Activated T-cell treated with anti-CD3 and anti-CD28 coated beads, Interleukin-2, amount 50 U/mL, for 1 hour (primary cell): ENCODE results near the gene NEGR1.
"Not testable (repeated sequence)": the region's sequence is repeated elsewhere in the genome, so short reads cannot be mapped to it uniquely, and the experiment has no call there.

Experiments used
- DNase-seq: peaks from one replicate; pipeline ENCODE4 v3.0.0-alpha.2; 2020

Gene NEGR1

DNA sequence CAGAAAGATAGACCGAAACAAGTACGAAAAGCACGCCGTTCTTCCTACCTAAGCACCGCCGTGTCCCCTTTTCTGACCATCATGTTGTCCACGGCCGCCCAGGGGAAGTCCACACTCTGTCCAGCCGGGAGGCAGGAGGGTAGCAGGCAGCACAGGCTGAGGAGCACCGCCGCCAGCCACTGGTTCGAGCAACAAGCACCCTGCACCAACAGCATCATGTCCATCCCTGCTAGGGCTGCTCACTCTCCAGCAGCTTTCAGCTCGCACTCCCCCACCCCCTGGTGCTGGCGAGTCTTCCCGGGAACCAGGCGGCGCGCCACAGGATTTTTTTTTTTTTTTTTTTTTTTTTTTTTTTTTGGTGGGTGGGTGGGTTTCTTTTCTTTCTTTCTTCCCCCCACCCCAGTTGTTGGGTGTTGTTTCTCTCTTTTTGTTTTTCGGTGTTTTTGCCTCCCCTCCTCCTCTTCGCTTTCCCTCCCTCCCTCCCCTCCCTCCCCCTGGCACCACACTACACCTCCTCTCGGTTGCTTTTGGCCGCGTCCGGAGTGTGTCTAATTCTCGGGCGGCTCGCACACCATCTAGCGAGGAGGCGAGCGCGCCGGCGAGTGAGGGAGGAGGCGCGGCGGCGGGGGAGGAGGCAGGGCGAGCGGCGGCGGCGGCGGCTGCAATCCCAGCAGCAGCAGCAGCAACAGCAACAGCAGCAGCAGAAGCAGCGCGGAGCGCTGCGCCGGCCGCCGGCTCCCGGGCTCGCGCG lies at the start of gene NEGR1:
Gene NEGR1 (minus strand): TSS at position 269 of the 751 bp plus-strand sequence.
- peak; percentile 62 for DNase-seq

GRCh38 chr1:72326494-72326893 lies 44.2 kb upstream of the NEGR1 start:
- no peak for DNase-seq

DNA sequence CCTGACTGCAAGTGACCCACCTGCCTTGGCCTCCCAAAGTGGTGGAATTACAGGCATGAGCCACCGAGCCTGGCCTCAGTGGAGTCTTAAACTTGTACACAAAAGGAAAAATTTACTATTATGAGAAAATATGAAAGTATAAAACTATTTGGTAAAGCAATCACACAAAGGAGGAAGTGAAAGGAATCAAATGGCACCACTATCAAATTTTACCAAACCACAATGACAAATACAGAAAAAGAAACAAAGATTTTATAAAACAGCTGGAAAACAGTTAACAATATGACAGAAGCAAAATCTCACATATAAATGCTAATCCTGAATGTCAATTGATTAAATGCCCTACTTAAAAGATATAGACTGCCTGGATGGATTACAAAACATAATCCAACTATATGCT lies 42.1 kb upstream of the NEGR1 start:
- DNase-seq, result no peak

DNA sequence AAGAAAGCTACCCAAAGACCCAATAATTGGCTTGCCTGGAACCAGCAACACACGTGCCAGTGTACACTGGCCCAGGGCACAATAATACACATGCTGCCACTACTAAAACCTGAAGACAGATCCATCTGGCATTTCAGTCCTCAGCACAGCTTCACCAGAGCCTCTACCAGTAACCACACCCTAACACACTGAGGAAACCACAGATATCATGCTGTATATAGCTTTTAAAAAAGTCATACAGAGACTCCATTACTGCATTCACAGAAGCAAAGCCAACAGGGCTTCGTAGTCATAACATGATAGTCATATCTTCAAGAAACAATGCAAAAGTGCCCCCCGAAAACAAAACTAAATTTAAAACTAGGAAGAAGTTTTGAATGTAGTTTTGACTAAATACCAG lies 40.6 kb upstream of the NEGR1 start:
- DNase-seq, result no peak

DNA sequence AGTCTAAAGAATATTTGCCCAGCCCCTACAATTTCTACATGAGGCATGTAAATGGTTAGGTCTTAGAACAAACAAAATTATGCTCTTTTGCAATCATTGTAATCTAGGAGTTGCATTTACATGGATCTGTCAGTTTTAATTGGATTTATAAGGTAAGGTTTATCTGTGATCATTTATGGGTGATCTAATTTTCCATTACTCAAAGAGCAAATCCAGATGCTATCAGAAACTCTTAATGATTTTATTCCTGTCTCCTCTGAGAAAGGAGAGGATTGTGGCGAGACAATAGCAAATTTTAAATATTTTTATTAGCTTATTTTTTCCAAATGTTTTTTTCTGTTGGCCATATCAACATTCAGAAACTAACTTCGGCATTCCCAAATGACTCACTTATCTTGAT lies 14.2 kb upstream of the NEGR1 start:
- DNase-seq, result no peak

DNA sequence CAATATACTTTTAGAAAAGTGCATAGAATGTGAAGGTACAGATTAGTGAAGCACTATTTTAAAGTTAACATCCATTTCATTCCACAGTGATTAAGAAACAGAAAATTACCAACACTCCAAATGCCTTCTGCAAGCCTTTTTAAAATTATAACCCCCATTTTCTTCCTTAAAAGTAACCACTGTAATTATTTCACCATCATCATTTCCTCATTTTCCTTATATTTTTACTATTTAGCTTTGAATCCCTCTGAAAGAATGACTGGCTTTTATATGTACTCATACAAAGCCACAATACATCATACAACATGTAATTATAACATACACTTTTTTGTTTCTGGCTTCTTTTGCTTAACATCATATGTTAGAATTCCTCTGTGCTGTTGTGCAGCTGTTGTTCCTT lies 6.5 kb upstream of the NEGR1 start:
- no peak for DNase-seq

DNA sequence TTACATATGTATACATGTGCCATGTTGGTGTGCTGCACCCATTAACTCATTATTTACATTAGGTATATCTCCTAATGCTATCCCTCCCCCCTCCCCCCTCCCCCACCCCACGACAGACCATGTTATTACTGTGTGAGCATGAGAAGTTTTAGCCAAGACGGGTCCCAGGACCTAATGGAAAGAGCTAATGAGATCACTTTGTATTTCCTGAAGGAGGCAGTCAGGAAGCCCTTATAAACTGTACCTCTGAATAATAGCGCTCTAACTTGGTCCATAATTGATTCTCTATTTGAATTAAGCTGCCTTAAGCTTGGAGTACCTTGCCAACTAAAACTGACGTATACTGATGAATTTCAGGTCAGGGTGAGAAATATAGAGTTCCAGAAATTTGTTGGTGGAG lies 4.1 kb upstream of the NEGR1 start:
- DNase-seq, result no peak

- no peak for DNase-seq
Measured at GRCh38 chr1:72285074-72285425, 2.7 kb upstream of the NEGR1 start.

DNA sequence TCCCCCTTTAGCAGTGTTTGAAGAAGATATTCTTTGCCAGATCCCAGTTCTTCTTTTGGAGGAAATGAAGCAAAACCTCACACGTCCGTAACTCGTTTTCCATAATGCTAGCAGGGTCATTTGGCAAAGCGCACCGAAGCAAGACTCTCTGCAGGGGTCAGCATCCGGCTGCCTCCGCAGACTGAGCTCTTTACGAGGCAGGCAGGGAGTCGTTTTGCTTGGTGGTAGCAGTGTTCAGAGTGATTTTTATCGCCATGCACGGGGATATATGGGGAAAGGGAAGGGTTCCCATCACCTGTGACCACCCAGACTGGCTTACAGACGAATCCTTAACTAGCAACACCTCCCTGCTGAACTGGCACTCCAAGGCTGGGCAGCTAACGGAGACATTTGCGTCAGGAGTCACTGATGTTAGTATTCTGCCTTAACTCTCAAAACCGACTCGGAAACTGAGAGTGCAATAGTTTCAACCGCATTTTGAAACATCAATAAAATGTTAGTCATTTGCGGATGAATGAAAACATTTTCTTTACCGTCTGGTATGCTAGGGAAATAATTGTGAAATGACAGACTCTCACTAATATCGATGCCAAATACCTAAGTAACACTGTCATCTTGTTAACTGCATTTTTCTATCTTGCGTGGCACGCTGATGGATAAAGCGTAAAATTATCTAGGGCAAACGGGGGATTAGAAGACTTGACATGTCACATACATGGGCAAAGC lies 2.2 kb upstream of the NEGR1 start:
- DNase-seq, result peak; percentile 21

- no peak for DNase-seq
Measured at GRCh38 chr1:72284084-72284347, 1.7 kb upstream of the NEGR1 start.

- peak; percentile 35 for DNase-seq
Measured at GRCh38 chr1:72283307-72284083, 1.2 kb upstream of the NEGR1 start.

GRCh38 chr1:72283022-72283306 lies 625 bp upstream of the NEGR1 start:
- no peak for DNase-seq

GRCh38 chr1:72281637-72282270 lies 585 bp downstream of the NEGR1 start:
- no peak for DNase-seq

- DNase-seq, result no peak
Measured at GRCh38 chr1:72281144-72281543, 1.2 kb downstream of the NEGR1 start.

GRCh38 chr1:72280711-72281110 lies 1.6 kb downstream of the NEGR1 start:
- no peak for DNase-seq

DNA sequence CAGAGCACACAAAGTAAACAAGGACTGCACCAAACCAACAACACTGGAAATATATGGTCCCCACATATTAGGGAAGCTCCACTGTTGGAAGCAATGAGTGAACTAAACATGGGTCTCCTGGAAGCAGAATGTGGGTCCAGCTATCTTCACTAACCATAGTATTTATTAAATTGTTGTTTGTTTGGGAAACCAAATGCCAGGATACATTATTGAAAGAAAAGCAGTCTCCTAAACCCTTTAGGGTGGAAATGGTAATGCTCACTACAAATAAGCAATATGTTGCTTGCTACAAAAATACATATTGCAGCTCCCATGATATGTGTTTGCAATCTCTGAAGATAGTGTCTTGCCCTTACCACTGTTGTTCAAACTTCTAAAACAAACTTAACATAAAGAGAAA lies 2.2 kb downstream of the NEGR1 start:
- no peak for DNase-seq

DNA sequence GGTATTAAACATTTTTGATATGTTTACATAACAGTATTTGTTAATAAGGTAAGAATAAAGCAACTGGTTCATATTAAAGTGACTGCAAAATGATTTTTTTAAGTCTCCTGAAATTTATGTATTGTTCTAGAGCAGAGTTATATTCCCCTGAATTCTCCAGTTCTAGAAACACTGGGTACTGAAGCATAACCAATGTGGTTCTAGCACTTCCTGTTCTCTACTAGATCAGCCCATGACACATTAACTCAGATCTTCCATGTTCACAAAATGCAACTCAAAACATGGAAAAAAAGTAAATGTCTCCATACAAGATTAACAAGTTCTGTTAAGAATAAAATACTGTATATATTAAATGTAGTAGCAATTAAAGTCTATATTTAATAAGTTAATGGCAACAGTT lies 3.9 kb downstream of the NEGR1 start:
- no peak for DNase-seq

DNA sequence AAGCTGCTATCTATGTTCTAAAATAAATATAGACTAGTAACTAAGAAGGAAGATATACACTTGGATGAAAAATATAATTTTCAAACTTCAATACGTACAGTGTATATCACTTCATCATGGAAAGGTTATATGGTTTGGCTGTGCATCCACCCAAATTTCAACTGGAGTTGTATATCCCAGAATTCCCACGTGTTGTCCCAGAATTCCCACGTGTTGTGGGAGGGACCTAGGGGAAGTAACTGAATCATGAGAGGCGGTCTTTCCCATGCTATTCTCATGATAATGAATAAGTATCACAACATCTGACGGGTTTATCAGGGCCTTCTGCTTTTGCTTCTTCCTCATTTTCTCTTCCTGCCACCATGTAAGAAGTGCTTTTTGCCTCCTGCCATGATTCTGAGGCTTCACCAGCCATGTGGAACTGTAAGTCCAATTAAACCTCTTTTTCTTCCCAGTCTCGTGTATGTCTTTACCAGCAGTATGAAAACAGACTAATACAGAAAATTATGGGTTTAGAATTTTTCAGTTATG lies 10.7 kb downstream of the NEGR1 start:
- DNase-seq, result no peak

DNA sequence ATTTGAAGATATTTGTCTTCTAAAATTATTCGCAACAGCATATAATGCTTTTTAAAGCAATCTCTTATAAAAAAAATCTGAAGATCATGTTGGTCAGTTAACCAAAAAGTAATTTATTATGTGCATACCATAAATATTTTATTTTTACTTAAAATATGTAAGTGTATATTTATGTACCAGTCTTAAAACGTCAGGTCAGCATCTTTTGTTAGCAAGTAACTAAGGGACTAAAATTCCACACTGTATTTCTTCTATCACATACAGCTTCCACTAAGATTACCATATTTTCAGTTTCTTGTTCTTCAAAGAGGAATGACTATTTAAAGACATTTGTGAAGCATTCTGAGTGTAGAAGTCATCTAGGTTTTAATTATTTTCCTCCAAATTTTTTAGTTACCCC lies 19.6 kb downstream of the NEGR1 start:
- no peak for DNase-seq

DNA sequence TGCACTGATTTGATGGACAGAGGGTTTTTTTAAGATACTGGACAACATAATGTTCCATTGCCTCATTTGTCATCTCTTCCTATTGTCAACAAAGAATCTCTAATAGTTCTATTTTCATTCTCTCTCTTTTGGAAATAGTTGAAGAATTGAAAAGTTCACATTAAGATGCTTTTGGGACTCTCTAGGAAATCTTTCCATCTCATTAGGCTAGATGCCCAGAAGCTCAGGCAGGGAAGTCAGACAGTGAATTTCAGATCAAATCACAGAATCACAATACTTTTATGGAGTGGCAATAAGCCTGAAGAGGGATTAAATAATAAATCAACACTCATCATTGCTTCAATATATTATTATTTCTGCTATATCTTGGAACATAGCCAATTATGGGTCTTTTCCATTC lies 29.2 kb downstream of the NEGR1 start:
- DNase-seq, result no peak

- DNase-seq, result no peak
Measured at GRCh38 chr1:72241397-72241796, 40.9 kb downstream of the NEGR1 start.

- not testable (repeated sequence) for DNase-seq
Measured at GRCh38 chr1:72235931-72236330, 46.4 kb downstream of the NEGR1 start.

DNA sequence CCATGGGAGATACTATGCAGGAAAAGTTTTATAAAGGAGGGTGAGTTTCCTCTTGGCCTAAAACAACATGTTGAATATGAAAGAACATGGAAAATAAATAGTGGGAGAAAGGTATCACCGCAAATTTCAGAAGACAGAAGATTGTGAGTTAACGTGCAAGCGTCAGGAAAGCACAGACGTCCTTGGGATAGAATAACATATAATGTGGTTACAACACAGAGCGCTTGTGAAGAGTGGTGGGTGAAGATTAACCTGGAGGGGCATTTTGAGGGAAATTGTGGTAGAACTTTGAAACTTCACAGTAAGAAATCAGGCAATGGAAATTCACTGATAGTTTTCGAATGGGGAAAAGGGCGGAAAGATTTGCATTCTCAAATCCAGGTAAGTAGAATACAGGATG lies 47.3 kb downstream of the NEGR1 start:
- DNase-seq, result no peak

DNA sequence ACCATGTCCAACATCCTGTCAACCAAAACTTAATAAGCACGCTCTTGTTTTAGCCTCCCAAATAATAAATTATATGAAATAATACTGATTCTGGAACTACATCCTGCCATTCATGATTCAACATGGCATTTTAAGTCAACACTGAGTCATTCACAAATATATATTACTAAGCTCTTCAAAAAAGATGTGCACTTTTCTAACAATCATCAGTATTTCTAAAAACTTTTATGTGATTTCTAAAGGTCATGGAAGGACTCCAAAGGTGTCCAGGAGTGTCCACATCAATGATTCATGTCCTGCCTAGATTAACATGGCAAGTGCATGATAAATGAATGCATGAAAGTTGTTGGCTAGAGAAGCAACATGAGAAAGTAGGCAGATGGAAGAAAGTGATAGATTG lies 51.6 kb downstream of the NEGR1 start:
- no peak for DNase-seq
